CD4-positive, alpha-beta T cell treated with Interleukin-6 for 4 hours (primary cell): ENCODE measurements around the gene SPATA4.

ENCODE experiments used
- DNase-seq: peaks from one replicate; pipeline ENCODE4 v3.0.0-alpha.2; 2020; ENCODE audit warnings: mixed read lengths

Gene SPATA4

DNA sequence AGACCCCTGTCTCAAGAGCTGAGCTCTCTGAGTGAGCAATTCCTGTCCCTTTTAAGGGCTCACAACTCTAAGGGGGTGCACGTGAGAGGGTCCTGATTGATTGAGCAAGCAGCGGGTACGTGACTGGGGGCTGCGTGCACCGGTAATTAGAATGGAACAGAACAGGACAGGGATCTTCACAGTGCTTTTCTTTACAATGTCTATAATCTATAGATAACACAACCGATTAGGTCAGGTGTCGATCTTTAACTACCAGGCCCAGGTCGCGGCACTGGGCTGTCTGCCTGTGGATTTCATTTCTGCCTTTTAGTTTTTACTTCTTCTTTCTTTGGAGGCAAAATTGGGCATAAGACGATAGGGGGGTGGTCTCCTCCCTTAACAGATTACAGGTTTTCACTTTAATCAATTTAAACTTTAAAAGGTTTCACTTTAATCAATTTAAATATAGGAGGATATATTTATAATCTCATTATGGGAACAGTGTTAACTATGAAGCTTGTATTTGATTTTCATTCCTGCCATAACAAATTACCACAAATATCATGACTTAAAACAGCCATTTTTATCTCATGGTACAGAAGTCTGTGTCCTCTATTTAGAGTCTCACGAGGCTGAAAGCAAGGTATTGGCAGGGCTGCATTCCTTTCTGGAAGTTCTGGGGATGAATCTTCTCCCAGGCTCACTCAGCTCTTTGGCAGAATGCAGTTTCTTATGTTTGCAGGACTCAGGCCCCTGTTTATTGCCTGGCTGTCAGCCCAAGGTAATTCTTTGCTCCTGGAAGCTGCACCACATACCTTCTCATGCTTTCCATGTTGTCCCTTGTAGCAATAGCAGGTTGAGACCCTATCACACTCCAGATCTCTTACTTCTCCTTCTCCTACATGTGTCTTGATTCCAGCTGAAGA, 5.2 kb downstream of the SPATA4 start:
- no peak for DNase-seq

DNA sequence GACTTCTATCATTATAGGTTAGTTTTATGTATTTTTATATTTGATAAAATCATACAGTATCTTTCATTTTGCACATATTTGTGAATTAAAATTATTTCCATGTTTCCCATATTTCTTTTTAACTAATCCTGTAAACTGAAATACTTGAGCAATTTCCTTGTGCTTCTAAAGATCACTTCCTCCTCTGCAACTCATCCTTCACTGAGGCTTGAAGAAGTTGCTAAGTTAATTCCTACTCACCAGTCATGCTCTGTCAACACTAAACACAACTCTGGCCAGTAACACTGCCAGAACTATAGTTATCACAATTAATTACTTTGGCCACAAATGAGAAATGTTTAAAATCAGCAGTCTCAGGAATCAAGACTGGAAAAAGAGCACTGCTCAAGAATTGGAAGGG, 6.7 kb downstream of the SPATA4 start:
- no peak for DNase-seq

DNA sequence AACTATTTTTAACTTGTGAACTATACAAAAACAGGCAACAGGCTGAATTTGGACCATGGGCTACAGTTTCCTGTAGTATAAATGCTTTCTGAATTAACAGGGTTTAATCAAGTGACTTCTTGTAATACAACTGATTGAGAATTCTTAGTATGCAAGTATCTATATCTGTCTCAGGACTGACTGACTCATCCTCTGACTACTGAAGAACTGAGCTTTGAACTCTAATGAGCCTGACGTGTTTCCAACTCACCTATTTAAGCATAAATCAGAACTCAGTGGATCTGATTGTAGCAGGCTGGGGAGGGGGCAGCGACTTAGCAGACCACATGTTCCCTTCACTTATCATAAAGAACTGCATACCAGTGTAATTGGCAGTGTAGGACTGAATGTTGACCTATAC, 7.8 kb downstream of the SPATA4 start:
- DNase-seq, result no peak

DNA sequence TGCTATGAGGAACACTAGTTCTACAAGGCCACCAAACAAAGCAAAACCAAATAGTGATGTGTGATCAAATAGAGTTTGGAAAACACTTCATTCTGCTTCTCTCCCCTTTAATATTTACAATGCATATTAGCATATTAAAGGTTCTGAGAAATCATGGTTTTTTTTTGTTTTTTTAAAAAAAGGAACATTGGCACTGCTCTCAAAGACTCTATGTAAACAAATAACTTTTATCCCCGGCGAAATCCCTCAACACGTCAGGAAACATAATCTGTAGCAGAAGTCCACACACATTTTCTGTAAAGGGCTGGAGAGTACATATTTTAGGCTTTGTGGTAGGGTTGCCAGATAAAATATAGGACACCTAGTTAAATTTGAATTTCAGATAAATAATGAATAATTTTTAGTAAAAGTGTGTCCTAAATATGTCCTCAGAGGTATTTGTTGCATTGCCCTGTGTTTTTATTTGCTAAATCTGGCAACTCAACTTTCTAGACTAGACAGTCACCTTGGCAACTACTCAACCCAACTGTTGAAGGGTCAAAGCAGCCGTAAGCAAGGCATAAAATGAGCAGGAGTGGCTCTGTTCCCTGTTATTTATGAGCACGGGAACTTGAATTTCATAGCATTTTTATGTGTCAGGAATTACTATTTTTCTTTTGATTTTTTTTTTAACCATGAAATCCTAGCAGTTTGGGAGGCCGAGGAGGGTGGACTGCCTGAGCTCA, 8.6 kb downstream of the SPATA4 start:
- DNase-seq, result no peak

DNA sequence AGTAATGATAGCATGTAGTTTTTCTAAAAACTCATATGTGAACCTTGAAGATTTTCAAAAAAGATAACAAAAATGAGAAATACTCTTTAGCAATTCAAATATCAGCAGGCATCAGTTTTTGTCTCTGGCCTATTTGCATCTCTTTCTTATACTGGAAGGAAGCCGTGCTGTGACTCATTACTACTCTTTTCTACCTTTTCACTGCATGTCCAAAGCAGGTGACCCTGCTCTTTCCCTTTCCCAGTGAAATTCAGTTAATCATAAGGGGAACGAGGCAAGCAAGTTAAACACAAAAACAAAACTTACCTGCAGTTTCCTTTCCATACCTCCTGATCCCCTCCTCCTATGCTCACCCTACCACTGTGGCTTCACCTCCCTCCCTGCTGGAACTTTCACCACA, 9.3 kb downstream of the SPATA4 start:
- no peak for DNase-seq

DNA sequence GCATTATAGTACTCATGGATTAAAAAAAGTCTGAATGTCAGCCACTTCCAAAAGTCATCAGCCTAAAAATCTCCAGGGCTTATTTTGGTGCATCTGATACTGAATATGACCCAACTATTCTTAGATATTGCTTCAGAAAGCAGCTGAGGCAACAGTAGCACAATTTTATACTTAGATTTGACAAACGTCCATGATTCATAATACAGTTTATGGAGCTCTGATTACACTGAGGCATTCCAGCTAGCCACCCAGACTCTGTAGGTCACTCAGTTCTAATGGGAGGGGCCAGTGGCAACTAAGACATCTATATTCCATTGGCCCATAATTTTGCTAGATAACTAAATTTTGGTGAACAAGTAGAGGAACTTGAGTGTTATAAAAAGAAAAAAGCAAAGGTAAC, 10.3 kb downstream of the SPATA4 start:
- no peak for DNase-seq

DNA sequence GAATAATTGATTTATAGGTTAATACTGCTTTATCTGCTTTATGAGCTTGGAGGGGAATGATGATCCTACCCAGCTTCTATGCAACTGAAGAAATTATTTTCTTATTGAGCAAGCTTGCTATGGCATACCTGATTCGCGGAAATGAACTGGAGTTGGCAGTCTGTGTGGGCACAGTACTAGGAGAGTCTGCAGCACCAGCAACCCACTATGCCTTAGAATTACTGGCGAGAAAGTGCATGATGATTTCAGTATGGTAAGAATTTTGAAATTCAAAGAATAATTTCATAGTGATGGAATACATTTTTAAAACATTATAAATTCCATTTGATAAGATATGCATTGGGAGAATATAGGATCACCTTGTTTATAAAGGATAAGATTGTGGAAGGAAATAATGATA, 32.3 kb downstream of the SPATA4 start:
- DNase-seq, result no peak

DNA sequence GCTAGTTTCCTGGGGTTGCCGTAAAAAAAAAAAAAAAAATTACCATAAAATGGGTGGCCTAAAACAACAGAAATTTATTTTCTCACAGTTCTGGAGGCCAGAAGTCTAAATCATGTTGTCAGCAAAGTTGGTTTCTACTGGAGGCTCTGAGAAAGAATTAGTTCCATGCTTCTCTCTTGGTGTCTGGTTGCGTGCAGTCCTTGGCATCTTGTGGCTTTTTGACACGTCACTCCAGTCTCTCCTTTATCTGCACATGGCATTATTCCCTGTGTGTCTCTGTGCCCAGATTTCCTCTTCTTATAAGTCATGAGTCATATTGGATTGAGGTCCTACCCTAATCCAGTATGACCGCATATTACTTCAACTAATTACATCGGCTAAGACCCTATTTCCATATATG, 38.7 kb downstream of the SPATA4 start:
- DNase-seq, result no peak

DNA sequence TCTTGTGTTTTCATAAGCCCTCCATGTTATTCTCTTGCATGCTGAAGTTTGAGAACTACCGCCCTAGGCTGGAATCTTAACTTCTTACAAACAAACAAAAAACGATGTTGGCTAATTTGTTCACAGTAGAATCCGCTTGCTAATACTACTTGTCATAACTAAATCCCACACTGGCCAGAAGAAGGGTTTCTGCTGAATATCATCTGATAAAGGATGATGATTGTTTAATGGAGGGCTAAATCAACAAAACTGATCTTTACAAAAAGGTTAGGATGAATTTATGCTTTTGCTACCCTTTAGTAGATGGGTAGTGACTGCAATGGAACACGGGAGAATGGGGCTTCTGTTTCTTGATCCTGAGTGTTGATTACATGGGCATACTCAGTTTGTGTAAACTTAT, 42.3 kb downstream of the SPATA4 start:
- DNase-seq, result no peak

DNA sequence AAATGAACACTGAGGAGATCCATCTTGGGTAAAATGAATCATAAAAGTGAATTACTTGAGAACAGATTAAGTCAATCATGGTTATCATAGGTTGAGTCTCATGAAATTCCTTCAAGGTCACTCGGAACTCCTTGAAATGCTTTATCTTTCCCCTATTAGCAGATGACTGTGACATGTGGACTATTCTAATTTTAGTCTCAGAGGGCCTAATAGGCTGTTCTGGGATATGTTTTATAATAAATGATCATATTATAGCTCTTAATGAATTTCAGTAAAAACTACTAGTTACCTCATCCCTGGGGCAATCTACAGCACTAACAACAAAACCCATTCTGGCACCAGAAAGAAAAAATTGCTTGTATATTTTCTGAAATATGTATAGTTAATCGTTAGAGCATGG, 44.7 kb downstream of the SPATA4 start:
- no peak for DNase-seq

DNA sequence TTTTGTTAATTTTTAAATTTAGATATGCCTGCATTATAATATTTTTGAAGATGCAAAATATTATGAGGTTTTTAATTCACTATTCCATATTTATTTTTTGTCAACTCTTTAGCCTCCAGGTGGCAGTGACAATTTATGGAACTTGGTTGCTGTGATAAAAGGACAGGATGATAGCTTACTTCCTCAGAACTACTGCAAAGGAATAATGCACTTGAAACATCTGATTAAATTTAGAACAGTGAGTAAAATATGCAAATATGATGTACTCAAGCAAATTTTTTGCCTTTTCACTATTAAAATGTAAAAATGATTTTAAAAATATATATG, 45.1 kb downstream of the SPATA4 start:
- no peak for DNase-seq

DNA sequence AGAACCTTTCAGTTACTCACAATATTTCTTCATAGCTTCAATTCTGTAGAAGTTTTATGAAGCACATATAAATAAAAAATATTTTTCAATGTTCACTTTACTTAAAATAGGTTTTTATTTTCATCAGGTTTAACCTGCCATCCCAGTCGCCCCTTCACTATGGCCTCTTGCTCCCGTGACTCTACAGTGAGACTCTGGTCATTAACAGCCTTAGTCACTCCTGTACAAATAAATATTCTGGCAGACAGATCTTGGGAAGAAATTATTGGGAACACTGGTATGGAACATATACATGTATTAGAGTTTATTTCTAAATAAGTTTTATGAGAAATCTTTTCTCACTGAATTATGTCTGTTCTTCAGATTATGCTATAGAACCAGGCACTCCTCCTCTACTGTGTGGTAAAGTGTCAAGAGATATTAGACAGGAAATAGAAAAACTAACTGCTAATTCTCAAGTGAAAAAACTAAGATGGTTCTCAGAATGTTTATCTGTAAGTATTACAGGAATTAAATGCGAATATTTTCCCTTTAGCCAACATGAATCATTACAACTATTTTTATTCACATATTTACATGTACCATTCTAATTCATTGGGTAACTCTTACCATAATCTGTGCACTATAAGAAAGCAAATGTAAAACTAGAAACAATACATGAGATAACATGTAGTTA, 45.6 kb downstream of the SPATA4 start:
- no peak for DNase-seq

DNA sequence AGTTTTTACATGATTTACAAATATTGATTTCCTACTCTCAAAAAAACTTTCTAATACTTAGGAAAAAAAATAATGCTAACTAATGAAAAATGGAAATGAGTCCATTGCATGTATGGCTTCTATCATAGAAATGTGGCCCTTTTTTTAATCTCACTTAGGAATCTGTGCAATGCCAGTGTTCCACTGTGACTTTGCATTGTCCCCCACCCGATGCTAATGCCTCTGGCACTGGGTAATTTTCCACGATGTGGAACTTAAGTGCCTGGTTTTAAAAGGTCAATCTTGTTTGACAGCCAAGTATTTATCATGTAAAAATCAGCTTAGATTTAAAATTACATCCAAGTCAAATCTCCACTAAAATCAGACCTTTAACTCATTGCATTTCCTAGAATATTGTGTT, 53.1 kb downstream of the SPATA4 start:
- no peak for DNase-seq

DNA sequence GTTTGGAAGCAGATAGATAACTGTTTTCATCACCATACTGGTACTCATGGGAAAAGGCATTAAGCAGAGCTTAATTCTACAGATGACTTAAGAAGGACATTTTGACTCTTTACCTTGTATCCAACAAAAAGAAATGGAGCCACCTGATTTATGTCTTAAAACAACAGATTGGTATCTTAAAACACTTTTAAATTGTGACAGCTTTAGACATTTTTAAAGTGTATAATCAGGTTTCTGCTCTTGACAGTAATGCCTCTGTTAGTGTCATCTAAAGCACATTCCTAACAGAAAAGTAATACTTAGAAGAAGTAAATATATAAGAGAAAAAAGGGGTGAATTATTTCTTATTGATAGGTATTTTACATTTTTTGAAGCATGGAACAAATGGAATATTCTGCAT, 55.9 kb downstream of the SPATA4 start:
- DNase-seq, result no peak

DNA sequence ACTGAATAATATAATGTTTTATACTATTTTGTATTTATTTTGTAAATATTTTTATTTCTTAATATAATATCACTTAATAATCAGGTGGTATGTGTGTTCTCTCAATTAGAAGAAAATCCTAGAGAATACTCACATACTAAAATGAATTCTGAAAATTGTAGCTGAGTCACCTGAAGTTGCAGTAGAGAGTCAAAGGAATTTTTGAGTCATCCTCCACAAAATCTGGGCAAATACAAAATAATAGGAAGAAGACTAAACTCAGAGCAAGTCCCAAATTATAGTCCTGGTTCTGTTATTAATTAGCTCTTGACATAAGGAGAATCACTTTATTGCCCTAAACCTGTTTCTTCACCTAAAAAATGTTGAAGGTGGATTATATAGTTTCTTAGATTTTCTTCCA, 57.8 kb downstream of the SPATA4 start:
- DNase-seq, result no peak

DNA sequence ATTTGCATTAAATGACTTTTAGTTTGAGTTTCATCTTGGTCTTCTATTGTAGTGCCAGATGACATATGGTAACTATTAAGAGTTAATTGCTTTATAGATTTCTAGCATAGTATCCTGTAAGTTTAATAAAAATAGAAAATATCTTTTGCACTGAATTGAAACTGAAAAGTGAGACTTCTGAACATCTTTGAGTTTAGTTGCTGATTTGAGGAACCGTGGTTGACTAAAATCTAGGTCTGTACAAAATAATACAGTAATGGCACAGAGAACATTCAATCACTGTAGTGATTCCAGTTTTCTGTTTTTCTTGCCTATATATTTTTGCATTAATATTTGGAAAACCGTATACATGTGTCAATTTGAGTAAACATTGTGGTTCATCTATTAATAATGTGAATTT, 60.7 kb downstream of the SPATA4 start:
- no peak for DNase-seq
